HepG2 (cell line): ENCODE results near the gene TNNI2. TPM values are rescaled to one million over a fixed set of nuclear protein-coding genes. Genes with fewer than 3 reads are reported as not detected.
A peak's percentile ranks its signal among the peaks of the same experiment; 100 is the strongest.

Experiments used
- FOXA3 ChIP-seq: IDR thresholded peaks from 2 replicates; pipeline ENCODE4 v1.6.1; 2016; ENCODE audit warnings: missing genetic modification reagents, missing compliant biosample characterization
- IKZF4 ChIP-seq: sonication (generic); formaldehyde crosslinking; IDR thresholded peaks from 2 replicates; pipeline ENCODE4 v1.5.1; 2020; ENCODE audit warnings: borderline replicate concordance, mild to moderate bottlenecking, low read depth, missing genetic modification reagents; ENCODE audit errors: not compliant biosample characterization
- ISL2 ChIP-seq: sonication (generic); formaldehyde crosslinking; IDR thresholded peaks from 2 replicates; pipeline ENCODE4 v1.5.0; 2020; ENCODE audit warnings: missing genetic modification reagents
- ISX ChIP-seq: sonication (generic); formaldehyde crosslinking; conservative IDR thresholded peaks from 2 replicates; pipeline ENCODE4 v1.5.0; 2020; ENCODE audit warnings: missing genetic modification reagents
- KDM5B ChIP-seq: sonication (generic); formaldehyde crosslinking; IDR thresholded peaks from 2 replicates; pipeline ENCODE4 v1.4.0; 2020; ENCODE audit warnings: missing genetic modification reagents, mild to moderate bottlenecking, borderline replicate concordance
- KLF11 ChIP-seq: IDR thresholded peaks from 2 replicates; pipeline ENCODE4 v1.6.1; 2016; ENCODE audit warnings: missing compliant biosample characterization
- MATR3 ChIP-seq: sonication (generic); formaldehyde crosslinking; IDR thresholded peaks from 2 replicates; pipeline ENCODE4 v1.4.0; 2020; ENCODE audit warnings: missing genetic modification reagents
- SETDB1 ChIP-seq: sonication (generic); formaldehyde crosslinking; IDR thresholded peaks from 2 replicates; pipeline ENCODE4 v1.5.1; 2020; ENCODE audit warnings: missing genetic modification reagents, mild to moderate bottlenecking, borderline replicate concordance
- SRY ChIP-seq: sonication (generic); formaldehyde crosslinking; IDR thresholded peaks from 2 replicates; pipeline ENCODE4 v1.8.0; 2022; ENCODE audit warnings: mild to moderate bottlenecking, missing genetic modification reagents
- TEAD2 ChIP-seq: sonication (generic); formaldehyde crosslinking; IDR thresholded peaks from 2 replicates; pipeline ENCODE4 v1.9.0; 2021; ENCODE audit warnings: missing genetic modification reagents
- TFDP1 ChIP-seq: IDR thresholded peaks from 2 replicates; pipeline ENCODE4 v1.6.1; 2016; ENCODE audit warnings: missing compliant biosample characterization, missing genetic modification reagents, borderline replicate concordance
- ZNF235 ChIP-seq: sonication (generic); formaldehyde crosslinking; IDR thresholded peaks from 2 replicates; pipeline ENCODE4 v1.8.1; 2023; ENCODE audit warnings: mild to moderate bottlenecking, missing genetic modification reagents, borderline replicate concordance
- ZNF44 ChIP-seq: sonication (generic); formaldehyde crosslinking; IDR thresholded peaks from 2 replicates; pipeline ENCODE4 v1.5.1; 2020; ENCODE audit warnings: mild to moderate bottlenecking, missing genetic modification reagents
- ZNF557 ChIP-seq: sonication (generic); formaldehyde crosslinking; IDR thresholded peaks from 2 replicates; pipeline ENCODE4 v1.4.0; 2020; ENCODE audit warnings: missing genetic modification reagents
- ZNF766 ChIP-seq: sonication (generic); formaldehyde crosslinking; IDR thresholded peaks from 2 replicates; pipeline ENCODE4 v1.5.0; 2020; ENCODE audit warnings: missing genetic modification reagents, borderline replicate concordance
- ZNF772 ChIP-seq: sonication (generic); formaldehyde crosslinking; IDR thresholded peaks from 2 replicates; pipeline ENCODE4 v1.5.0; 2020; ENCODE audit warnings: mild to moderate bottlenecking, missing genetic modification reagents
- ZNF781 ChIP-seq: sonication (generic); formaldehyde crosslinking; IDR thresholded peaks from 2 replicates; pipeline ENCODE4 v1.5.1; 2020; ENCODE audit warnings: borderline replicate concordance, mild to moderate bottlenecking, missing genetic modification reagents; ENCODE audit errors: not compliant biosample characterization
- ZNF841 ChIP-seq: sonication (generic); formaldehyde crosslinking; IDR thresholded peaks from 2 replicates; pipeline ENCODE4 v1.8.1; 2023; ENCODE audit warnings: missing genetic modification reagents, borderline replicate concordance
- polyA plus RNA-seq, 8 experiments: library from polyadenylated mRNA; depleted of rRNA in 3 of 8; stranded (reverse) in 7 of 8; unstranded in 1 of 8; fragments of >200 nt; fragmentation: Illumina TruSeq in 4 of 8; extraction: Trizol in 4 of 8; gene quantifications; 2 replicates each; pipeline versions ENCODE4 v1.2.1 to v1.2.3, GENCODE V29; 2011 to 2016; ENCODE audit warnings: low read depth in 4 of 8, missing spikeins in 1 of 8, mixed read lengths in 1 of 8; ENCODE audit not compliant: insufficient read depth in 1 of 8
- total RNA-seq, 5 experiments: library from RNA; depleted of rRNA; stranded (reverse); fragments of >200 nt; fragmentation: Illumina TruSeq; extraction: Trizol; gene quantifications; 2 replicates each; pipeline ENCODE4 v1.2.3, GENCODE V29; 2016; ENCODE audit warnings: low read depth in 1 of 5
- TF ChIP-seq, protein P1 (sequence below): sonication (generic); formaldehyde crosslinking; IDR thresholded peaks from 2 replicates; pipeline ENCODE4 v1.5.0; 2020; ENCODE audit warnings: mild to moderate bottlenecking, missing genetic modification reagents, borderline replicate concordance
- TF ChIP-seq, protein P2 (sequence below): sonication (generic); formaldehyde crosslinking; IDR thresholded peaks from 2 replicates; pipeline ENCODE4 v1.4.0; 2020; ENCODE audit warnings: missing genetic modification reagents, borderline replicate concordance
- TF ChIP-seq, protein P3 (sequence below): sonication (generic); formaldehyde crosslinking; IDR thresholded peaks from 2 replicates; pipeline ENCODE4 v1.4.0; 2020; ENCODE audit warnings: low read depth, mild to moderate bottlenecking, missing genetic modification reagents

TNNI2 gene
- total and polyA plus RNA-seq, 2 of the 13 experiments (the other 11 are each of a cell fraction or from before 2014, with no cell fraction given), result 7.2 to 12.0 TPM

GRCh38 chr11:1825039-1825740 is 13.6 kb upstream of the TNNI2 start (continued):
- TF ChIP-seq FOXA3, result peak; percentile 43
- peak; percentile 68 for TF ChIP-seq KDM5B (CRISPR knock-in tag)
- peak; percentile 52 for TF ChIP-seq ISL2 (CRISPR knock-in tag)
- peak; percentile 89 for TF ChIP-seq ZNF772 (CRISPR knock-in tag)
- TF ChIP-seq ZNF841 (CRISPR knock-in tag), result no peak
- TF ChIP-seq TFDP1, result peak; percentile 45; the same call in 1 of the 2 replicates
- peak; percentile 55; the same call in 1 of the 2 replicates for TF ChIP-seq KLF11
- TF ChIP-seq ZNF44, result peak; percentile 69; the same call in 1 of the 2 replicates
- TF ChIP-seq, protein P1, sequence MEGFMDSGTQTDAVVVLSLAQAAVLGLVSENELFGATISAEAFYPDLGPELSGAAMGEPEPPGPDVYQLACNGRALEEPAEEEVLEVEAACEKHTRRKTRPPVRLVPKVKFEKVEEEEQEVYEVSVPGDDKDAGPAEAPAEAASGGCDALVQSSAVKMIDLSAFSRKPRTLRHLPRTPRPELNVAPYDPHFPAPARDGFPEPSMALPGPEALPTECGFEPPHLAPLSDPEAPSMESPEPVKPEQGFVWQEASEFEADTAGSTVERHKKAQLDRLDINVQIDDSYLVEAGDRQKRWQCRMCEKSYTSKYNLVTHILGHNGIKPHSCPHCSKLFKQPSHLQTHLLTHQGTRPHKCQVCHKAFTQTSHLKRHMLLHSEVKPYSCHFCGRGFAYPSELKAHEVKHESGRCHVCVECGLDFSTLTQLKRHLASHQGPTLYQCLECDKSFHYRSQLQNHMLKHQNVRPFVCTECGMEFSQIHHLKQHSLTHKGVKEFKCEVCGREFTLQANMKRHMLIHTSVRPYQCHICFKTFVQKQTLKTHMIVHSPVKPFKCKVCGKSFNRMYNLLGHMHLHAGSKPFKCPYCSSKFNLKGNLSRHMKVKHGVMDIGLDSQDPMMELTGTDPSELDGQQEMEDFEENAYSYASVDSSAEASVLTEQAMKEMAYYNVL (CRISPR knock-in tag), result peak; percentile 9; the same call in 1 of the 2 replicates
- TF ChIP-seq TEAD2 (CRISPR knock-in tag), result 0 out of 2 replicates have a peak, but pooled peaks have one; percentile 39
- TF ChIP-seq, protein P2, sequence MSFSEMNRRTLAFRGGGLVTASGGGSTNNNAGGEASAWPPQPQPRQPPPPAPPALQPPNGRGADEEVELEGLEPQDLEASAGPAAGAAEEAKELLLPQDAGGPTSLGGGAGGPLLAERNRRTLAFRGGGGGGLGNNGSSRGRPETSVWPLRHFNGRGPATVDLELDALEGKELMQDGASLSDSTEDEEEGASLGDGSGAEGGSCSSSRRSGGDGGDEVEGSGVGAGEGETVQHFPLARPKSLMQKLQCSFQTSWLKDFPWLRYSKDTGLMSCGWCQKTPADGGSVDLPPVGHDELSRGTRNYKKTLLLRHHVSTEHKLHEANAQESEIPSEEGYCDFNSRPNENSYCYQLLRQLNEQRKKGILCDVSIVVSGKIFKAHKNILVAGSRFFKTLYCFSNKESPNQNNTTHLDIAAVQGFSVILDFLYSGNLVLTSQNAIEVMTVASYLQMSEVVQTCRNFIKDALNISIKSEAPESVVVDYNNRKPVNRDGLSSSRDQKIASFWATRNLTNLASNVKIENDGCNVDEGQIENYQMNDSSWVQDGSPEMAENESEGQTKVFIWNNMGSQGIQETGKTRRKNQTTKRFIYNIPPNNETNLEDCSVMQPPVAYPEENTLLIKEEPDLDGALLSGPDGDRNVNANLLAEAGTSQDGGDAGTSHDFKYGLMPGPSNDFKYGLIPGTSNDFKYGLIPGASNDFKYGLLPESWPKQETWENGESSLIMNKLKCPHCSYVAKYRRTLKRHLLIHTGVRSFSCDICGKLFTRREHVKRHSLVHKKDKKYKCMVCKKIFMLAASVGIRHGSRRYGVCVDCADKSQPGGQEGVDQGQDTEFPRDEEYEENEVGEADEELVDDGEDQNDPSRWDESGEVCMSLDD (CRISPR knock-in tag), result peak; percentile 68; the same call in 1 of the 2 replicates
- TF ChIP-seq, protein P3, sequence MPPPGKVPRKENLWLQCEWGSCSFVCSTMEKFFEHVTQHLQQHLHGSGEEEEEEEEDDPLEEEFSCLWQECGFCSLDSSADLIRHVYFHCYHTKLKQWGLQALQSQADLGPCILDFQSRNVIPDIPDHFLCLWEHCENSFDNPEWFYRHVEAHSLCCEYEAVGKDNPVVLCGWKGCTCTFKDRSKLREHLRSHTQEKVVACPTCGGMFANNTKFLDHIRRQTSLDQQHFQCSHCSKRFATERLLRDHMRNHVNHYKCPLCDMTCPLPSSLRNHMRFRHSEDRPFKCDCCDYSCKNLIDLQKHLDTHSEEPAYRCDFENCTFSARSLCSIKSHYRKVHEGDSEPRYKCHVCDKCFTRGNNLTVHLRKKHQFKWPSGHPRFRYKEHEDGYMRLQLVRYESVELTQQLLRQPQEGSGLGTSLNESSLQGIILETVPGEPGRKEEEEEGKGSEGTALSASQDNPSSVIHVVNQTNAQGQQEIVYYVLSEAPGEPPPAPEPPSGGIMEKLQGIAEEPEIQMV (CRISPR knock-in tag), result peak; percentile 67; the same call in 1 of the 2 replicates
- TF ChIP-seq ZNF766 (CRISPR knock-in tag), result peak; percentile 61; the same call in 1 of the 2 replicates
- peak; percentile 77; the same call in 1 of the 2 replicates for TF ChIP-seq ZNF557 (CRISPR knock-in tag)
- no peak for TF ChIP-seq ISX (CRISPR knock-in tag)
- no peak for TF ChIP-seq ZNF235 (CRISPR knock-in tag)
- TF ChIP-seq MATR3, result no peak
- TF ChIP-seq SETDB1, result no peak
- peak; percentile 47 for TF ChIP-seq ZNF781 (CRISPR knock-in tag)
- 0 out of 2 replicates have a peak, but pooled peaks have one; percentile 41 for TF ChIP-seq SRY (CRISPR knock-in tag)
- peak; percentile 55 for TF ChIP-seq IKZF4 (CRISPR knock-in tag)
